Left renal cortex interstitium (tissue), 4 donors: ENCODE results near the gene SF1. TPM values are rescaled to one million over a fixed set of nuclear protein-coding genes. Genes with fewer than 3 reads are reported as not detected.

ENCODE experiments used
- DNase-seq, 4 donors: peaks; one replicate each; pipeline ENCODE4 v3.0.0-alpha.2; 2013; ENCODE audit warnings: low read depth in 4 of 4, low spot score in 2 of 4, missing footprints in 1 of 4
- polyA plus RNA-seq, 4 donors: library from polyadenylated mRNA; unstranded; fragments of 120-200 nt; gene quantifications; one replicate each; pipeline ENCODE4 v1.2.1, GENCODE V29; 2013; ENCODE audit not compliant: insufficient read length in 4 of 4

SF1 gene
- polyA plus RNA-seq, 4 donors, result 263 to 497 (median 371) TPM

DNA sequence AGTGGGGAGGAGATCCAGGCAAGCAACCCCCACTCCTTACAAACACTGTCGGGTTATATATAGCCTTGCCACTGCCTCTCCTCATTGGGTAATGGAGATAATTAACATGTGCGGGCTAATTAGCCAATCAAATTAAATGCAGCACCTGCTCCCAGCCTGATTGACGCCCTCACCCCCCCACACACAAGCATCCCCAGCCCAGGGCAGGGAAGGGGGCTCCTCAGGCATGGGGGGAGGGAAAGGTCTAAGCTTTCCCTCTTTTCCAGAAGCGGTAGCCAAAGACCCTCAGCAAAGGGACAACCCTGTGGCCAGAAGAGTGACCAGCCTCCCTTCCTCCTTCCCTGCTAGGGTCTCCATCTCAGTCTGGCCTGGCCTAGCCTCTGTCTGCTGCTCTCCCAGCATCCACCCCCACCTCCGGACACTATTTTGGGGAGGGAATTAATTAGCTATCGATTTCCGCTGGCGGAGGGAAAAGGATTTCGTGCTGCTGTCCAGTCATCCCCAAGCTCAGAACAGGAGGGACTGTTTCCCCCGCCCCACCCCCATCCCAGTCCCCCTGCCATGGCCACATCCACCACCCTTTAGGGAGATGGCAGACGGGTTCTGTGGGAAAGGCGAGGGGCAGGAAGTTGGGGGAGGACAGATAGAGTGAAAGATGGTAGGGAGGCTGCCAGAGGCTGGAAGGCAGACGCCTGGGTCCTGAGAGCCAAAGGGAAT, 62.4 kb downstream of the SF1 start:
- no peak for DNase-seq

- no peak for DNase-seq
Measured at GRCh38 chr11:64715110-64715509, 63.2 kb downstream of the SF1 start.

- DNase-seq, result no peak
Measured at GRCh38 chr11:64714666-64715065, 63.7 kb downstream of the SF1 start.

Other genes starting within 250 kb of the SF1 start
- 10 to 100 TPM; 22.2 to 34.4 (median 28.6) TPM for gene SLC22A11, start 222.6 kb downstream of the SF1 start, polyA plus RNA-seq
- gene SLC22A12, start 187.3 kb downstream of the SF1 start, polyA plus RNA-seq, result 1 to 10 TPM; 3.6 to 5.6 (median 5.5) TPM
- gene NRXN2, start 55.3 kb downstream of the SF1 start, polyA plus RNA-seq, result 10 to 100 TPM; 11.7 to 27.2 (median 24.9) TPM
- gene RASGRP2, start 34.4 kb downstream of the SF1 start, polyA plus RNA-seq, result 1 to 10 TPM; 3.2 to 7.8 (median 4.5) TPM
- gene PYGM, start 18.6 kb downstream of the SF1 start, polyA plus RNA-seq, result 1 to 10 TPM; 1.6 to 3.0 (median 2.1) TPM
- gene MAP4K2, start 24.7 kb upstream of the SF1 start, polyA plus RNA-seq, result 10 to 100 TPM; 17.8 to 25.7 (median 24.2) TPM
- gene MEN1, start 32.0 kb upstream of the SF1 start, polyA plus RNA-seq, result 10 to 100 TPM; 31.6 to 53.5 (median 42.7) TPM
- 1 to 10 TPM; 5.2 to 8.1 (median 5.9) TPM for gene CDC42BPG, start 66.1 kb upstream of the SF1 start, polyA plus RNA-seq
- 10 to 100 TPM; 54.4 to 77.9 (median 64.7) TPM for gene EHD1, start 100.1 kb upstream of the SF1 start, polyA plus RNA-seq
- gene ATG2A, start 138.7 kb upstream of the SF1 start, polyA plus RNA-seq, result 10 to 100 TPM; 12.2 to 28.1 (median 21.6) TPM
- gene PPP2R5B, start 146.1 kb upstream of the SF1 start, polyA plus RNA-seq, result 10 to 100 TPM; 14.4 to 20.2 (median 17.2) TPM
- gene GPHA2, start 157.4 kb upstream of the SF1 start, polyA plus RNA-seq, result 1 to 10 TPM; 1.9 to 3.1 (median 2.6) TPM
- 1 to 10 TPM in 1 of 4 donors, under 1 TPM in 3; 0.48 to 1.5 (median 0.72) TPM for gene MAJIN, start 193.6 kb upstream of the SF1 start, polyA plus RNA-seq
- gene BATF2, start 218.4 kb upstream of the SF1 start, polyA plus RNA-seq, result 1 to 10 TPM; 2.3 to 3.3 (median 2.8) TPM
- 10 to 100 TPM; 58.1 to 81.6 (median 64.8) TPM for gene ARL2, start 235.6 kb upstream of the SF1 start, polyA plus RNA-seq
- gene SNX15, start 248.9 kb upstream of the SF1 start, polyA plus RNA-seq, result 10 to 100 TPM; 25.5 to 34.3 (median 30.4) TPM